Activated T-cell treated with anti-CD3 and anti-CD28 coated beads, Interleukin-2, amount 50 U/mL, for 24 hours (primary cell): ENCODE data around the gene PLTP.
A peak's percentile ranks its signal among the peaks of the same experiment; 100 is the strongest.
"Not testable (repeated sequence)": the region's sequence is repeated elsewhere in the genome, so short reads cannot be mapped to it uniquely, and the experiment has no call there.

Experiments
- DNase-seq: peaks from one replicate; pipeline ENCODE4 v3.0.0-alpha.2; 2020
- H3K27ac Mint-ChIP-seq: 2 replicates; pipeline ENCODE4 v1.8.0; 2020; ENCODE audit warnings: mild to moderate bottlenecking, mixed read lengths
- H3K27me3 Mint-ChIP-seq: 2 replicates; pipeline ENCODE4 v1.8.0; 2020; ENCODE audit warnings: mixed read lengths
- H3K36me3 Mint-ChIP-seq: 2 replicates; pipeline ENCODE4 v1.8.0; 2020; ENCODE audit warnings: low read depth, mixed read lengths
- H3K4me1 Mint-ChIP-seq: 2 replicates; pipeline ENCODE4 v1.8.0; 2020; ENCODE audit warnings: low read depth, mixed read lengths
- H3K4me3 Mint-ChIP-seq: 2 replicates; pipeline ENCODE4 v1.8.0; 2020; ENCODE audit warnings: mild to moderate bottlenecking, moderate library complexity, mixed read lengths
- H3K9me3 Mint-ChIP-seq: 2 replicates; pipeline ENCODE4 v1.8.0; 2020; ENCODE audit warnings: mixed read lengths

Gene PLTP

GRCh38 chr20:45911486-45912343, at the start of gene PLTP:
Gene PLTP (minus strand): TSS chr20:45912155. CDS start chr20:45911452, 703 bp downstream.
- peaks cover 33% of the 10 kb centered on the region for H3K27me3 Mint-ChIP-seq
- peaks cover 22% of the 10 kb centered on the region for H3K4me1 Mint-ChIP-seq
- DNase-seq = peak; percentile 49
- H3K9me3 Mint-ChIP-seq = no peaks in the 10 kb centered on the region
- H3K27ac Mint-ChIP-seq = peak within 1 kb of the TSS; percentile 83
- H3K4me3 Mint-ChIP-seq = peak within 1 kb of the TSS; percentile 80
- H3K36me3 Mint-ChIP-seq = no peaks in the 10 kb centered on the region

- no peaks in the 10 kb centered on the region for H3K27me3 Mint-ChIP-seq
- peaks cover 2% of the 10 kb centered on the region for H3K4me1 Mint-ChIP-seq
- peaks cover 90% of the 10 kb centered on the region for H3K36me3 Mint-ChIP-seq
- H3K4me3 Mint-ChIP-seq = no peak overlapping the region
- no peak overlapping the region for H3K27ac Mint-ChIP-seq
- no peak for DNase-seq
- no peaks in the 10 kb centered on the region for H3K9me3 Mint-ChIP-seq
These were observed 48.1 kb upstream of the PLTP start for GRCh38 chr20:45959956-45960630.

GRCh38 chr20:45959126-45959525, 47.2 kb upstream of the PLTP start:
- no peak overlapping the region for H3K4me3 Mint-ChIP-seq
- no peaks in the 10 kb centered on the region for H3K27me3 Mint-ChIP-seq
- no peaks in the 10 kb centered on the region for H3K4me1 Mint-ChIP-seq
- DNase-seq = no peak
- H3K36me3 Mint-ChIP-seq = peaks cover 87% of the 10 kb centered on the region
- no peak overlapping the region for H3K27ac Mint-ChIP-seq
- no peaks in the 10 kb centered on the region for H3K9me3 Mint-ChIP-seq

- Mint-ChIP-seq H3K4me1 (no peaks in the 10 kb centered on the region), H3K9me3 (no peaks in the 10 kb centered on the region), H3K36me3 (peaks cover 87% of the 10 kb centered on the region), H3K4me3 (no peak overlapping the region), H3K27ac (peak overlapping the region; percentile 39), H3K27me3 (no peaks in the 10 kb centered on the region)
- DNase-seq = no peak
These were observed 46.6 kb upstream of the PLTP start for GRCh38 chr20:45958593-45958992.

- Mint-ChIP-seq H3K27me3 (no peaks in the 10 kb centered on the region), H3K27ac (no peak overlapping the region), H3K4me3 (no peak overlapping the region), H3K36me3 (peaks cover 88% of the 10 kb centered on the region), H3K4me1 (no peaks in the 10 kb centered on the region), H3K9me3 (no peaks in the 10 kb centered on the region)
- DNase-seq = peak; percentile 25
These were observed 45.3 kb upstream of the PLTP start for GRCh38 chr20:45957021-45957941.

- not testable (repeated sequence) for H3K9me3 Mint-ChIP-seq, H3K27ac Mint-ChIP-seq, H3K4me1 Mint-ChIP-seq, H3K27me3 Mint-ChIP-seq, H3K4me3 Mint-ChIP-seq, DNase-seq
- peaks cover 88% of the 10 kb centered on the region for H3K36me3 Mint-ChIP-seq
These were observed 44.4 kb upstream of the PLTP start for GRCh38 chr20:45956326-45956725.

GRCh38 chr20:45953672-45954071, 41.7 kb upstream of the PLTP start:
- no peaks in the 10 kb centered on the region for H3K4me1 Mint-ChIP-seq
- H3K9me3 Mint-ChIP-seq = no peaks in the 10 kb centered on the region
- no peak overlapping the region for H3K4me3 Mint-ChIP-seq

GRCh38 chr20:45952861-45953260, 40.9 kb upstream of the PLTP start:
- Mint-ChIP-seq H3K27me3 (no peaks in the 10 kb centered on the region), H3K4me3 (no peak overlapping the region), H3K4me1 (no peaks in the 10 kb centered on the region), H3K36me3 (peaks cover 88% of the 10 kb centered on the region), H3K9me3 (no peaks in the 10 kb centered on the region), H3K27ac (no peak overlapping the region)
- DNase-seq = no peak

More at GRCh38 chr20:45953672-45954071, 41.7 kb upstream of the PLTP start:
- H3K27ac Mint-ChIP-seq = no peak overlapping the region
- DNase-seq = no peak
- H3K36me3 Mint-ChIP-seq = peaks cover 88% of the 10 kb centered on the region
- no peaks in the 10 kb centered on the region for H3K27me3 Mint-ChIP-seq

- Mint-ChIP-seq H3K9me3 (no peaks in the 10 kb centered on the region), H3K27me3 (no peaks in the 10 kb centered on the region), H3K27ac (peak overlapping the region; percentile 70), H3K4me3 (no peak overlapping the region), H3K4me1 (no peaks in the 10 kb centered on the region), H3K36me3 (peaks cover 88% of the 10 kb centered on the region)
- no peak for DNase-seq
These were observed 40.2 kb upstream of the PLTP start for GRCh38 chr20:45951925-45952834.

- Mint-ChIP-seq H3K27me3 (no peaks in the 10 kb centered on the region), H3K27ac (peak overlapping the region; percentile 61), H3K9me3 (no peaks in the 10 kb centered on the region), H3K4me1 (peaks cover 11% of the 10 kb centered on the region), H3K36me3 (peaks cover 93% of the 10 kb centered on the region), H3K4me3 (no peak overlapping the region)
- no peak for DNase-seq
These were observed 38.3 kb upstream of the PLTP start for GRCh38 chr20:45950330-45950646.

- Mint-ChIP-seq H3K9me3 (no peaks in the 10 kb centered on the region), H3K36me3 (peaks cover 97% of the 10 kb centered on the region), H3K27ac (peak overlapping the region; percentile 63), H3K27me3 (no peaks in the 10 kb centered on the region), H3K4me3 (no peak overlapping the region), H3K4me1 (peaks cover 15% of the 10 kb centered on the region)
- no peak for DNase-seq
These were observed 37.8 kb upstream of the PLTP start for GRCh38 chr20:45949542-45950329.

- H3K27ac Mint-ChIP-seq = peak overlapping the region; percentile 63
These were observed 37.0 kb upstream of the PLTP start for GRCh38 chr20:45948742-45949541.

More at GRCh38 chr20:45948742-45949541, 37.0 kb upstream of the PLTP start:
- H3K4me3 Mint-ChIP-seq = no peak overlapping the region
- no peaks in the 10 kb centered on the region for H3K27me3 Mint-ChIP-seq
- no peaks in the 10 kb centered on the region for H3K9me3 Mint-ChIP-seq
- H3K4me1 Mint-ChIP-seq = peaks cover 23% of the 10 kb centered on the region
- peaks cover 100% of the 10 kb centered on the region for H3K36me3 Mint-ChIP-seq
- no peak for DNase-seq
